AG04450 (cell line): ENCODE data around the gene CHST11. TPM values are rescaled to one million over a fixed set of nuclear protein-coding genes. Genes with fewer than 3 reads are reported as not detected.

Source experiments
- CTCF ChIA-PET: fragments of 300-600, 350-600 bp; formaldehyde crosslinking; extraction: SDS; loops from one replicate; lab custom pipeline; 2022; ENCODE audit warnings: antibody characterized with exemption, inconsistent platforms; lab: Charles Lee
- POLR2A ChIA-PET: fragments of 350-600 bp; formaldehyde crosslinking; extraction: SDS; loops from one replicate; lab custom pipeline; 2021; ENCODE audit warnings: antibody characterized with exemption, inconsistent platforms; lab: Yijun Ruan, JAX
- DNase-seq: peaks from one replicate; pipeline ENCODE4 v3.0.0-alpha.2; 2011; ENCODE audit warnings: low read depth, low spot score
- H3K27ac ChIP-seq: one replicate; pipeline ENCODE4 v1.5.1; 2012; ENCODE audit warnings: low read depth, low read length, control low read depth
- H3K27me3 ChIP-seq: one replicate; pipeline ENCODE4 v1.6.0; 2012; ENCODE audit warnings: low read length; ENCODE audit not compliant: control insufficient read depth, insufficient read depth
- H3K4me3 ChIP-seq: 2 replicates; pipeline ENCODE4 v1.5.1; 2011; ENCODE audit warnings: mild to moderate bottlenecking, low read depth, low read length, control low read depth
- H3K9me3 ChIP-seq: 2 replicates; pipeline ENCODE4 v1.5.1; 2012; ENCODE audit warnings: low read length; ENCODE audit not compliant: control insufficient read depth, insufficient read depth
- polyA plus RNA-seq: library from polyadenylated mRNA; depleted of rRNA; stranded (reverse); fragments of >200 nt; gene quantifications from 2 replicates; pipeline ENCODE4 v1.2.3, GENCODE V29; 2011
- TF ChIP-seq, protein P1 (sequence below): IDR thresholded peaks from 2 replicates; pipeline ENCODE4 v1.5.1; 2011; ENCODE audit warnings: low read depth, low read length, control low read depth, inconsistent platforms

Gene CHST11
- polyA plus RNA-seq, 1 experiment: 2.7 TPM

DNA sequence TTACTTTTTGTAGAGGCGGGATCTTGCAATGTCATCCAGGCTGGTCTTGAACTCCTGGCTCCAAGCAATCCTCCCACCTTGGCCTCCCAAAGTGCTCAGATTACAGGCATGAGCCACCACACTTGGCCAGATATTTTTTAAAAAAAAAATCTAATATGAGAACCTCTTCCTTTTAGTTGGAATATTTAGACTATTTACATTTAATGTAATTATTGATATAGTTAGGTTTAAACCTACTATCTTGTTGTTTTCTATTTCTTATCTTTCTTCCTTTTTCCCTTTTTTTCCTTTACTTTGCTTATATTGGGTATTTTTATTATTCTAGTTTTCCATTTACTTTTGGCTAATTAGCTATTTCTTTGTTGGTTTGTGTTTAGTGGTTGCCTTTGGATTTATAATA is 315.6 kb downstream of the CHST11 start:
- H3K27me3 ChIP-seq: peaks cover 19% of the 10 kb centered on the region
- CTCF ChIA-PET: interaction anchor here (1.3 kb wide), 1 partner anchor 18 kb away, joined by 6 read pairs; no protein-coding TSS in a partner anchor
- peaks cover 3% of the 10 kb centered on the region for H3K9me3 ChIP-seq
- H3K4me3 ChIP-seq: no peak overlapping the region
- TF ChIP-seq, protein P1, sequence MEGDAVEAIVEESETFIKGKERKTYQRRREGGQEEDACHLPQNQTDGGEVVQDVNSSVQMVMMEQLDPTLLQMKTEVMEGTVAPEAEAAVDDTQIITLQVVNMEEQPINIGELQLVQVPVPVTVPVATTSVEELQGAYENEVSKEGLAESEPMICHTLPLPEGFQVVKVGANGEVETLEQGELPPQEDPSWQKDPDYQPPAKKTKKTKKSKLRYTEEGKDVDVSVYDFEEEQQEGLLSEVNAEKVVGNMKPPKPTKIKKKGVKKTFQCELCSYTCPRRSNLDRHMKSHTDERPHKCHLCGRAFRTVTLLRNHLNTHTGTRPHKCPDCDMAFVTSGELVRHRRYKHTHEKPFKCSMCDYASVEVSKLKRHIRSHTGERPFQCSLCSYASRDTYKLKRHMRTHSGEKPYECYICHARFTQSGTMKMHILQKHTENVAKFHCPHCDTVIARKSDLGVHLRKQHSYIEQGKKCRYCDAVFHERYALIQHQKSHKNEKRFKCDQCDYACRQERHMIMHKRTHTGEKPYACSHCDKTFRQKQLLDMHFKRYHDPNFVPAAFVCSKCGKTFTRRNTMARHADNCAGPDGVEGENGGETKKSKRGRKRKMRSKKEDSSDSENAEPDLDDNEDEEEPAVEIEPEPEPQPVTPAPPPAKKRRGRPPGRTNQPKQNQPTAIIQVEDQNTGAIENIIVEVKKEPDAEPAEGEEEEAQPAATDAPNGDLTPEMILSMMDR: no peak
- POLR2A ChIA-PET: no interaction called here
- H3K27ac ChIP-seq: no peak overlapping the region
- no peak for DNase-seq

DNA sequence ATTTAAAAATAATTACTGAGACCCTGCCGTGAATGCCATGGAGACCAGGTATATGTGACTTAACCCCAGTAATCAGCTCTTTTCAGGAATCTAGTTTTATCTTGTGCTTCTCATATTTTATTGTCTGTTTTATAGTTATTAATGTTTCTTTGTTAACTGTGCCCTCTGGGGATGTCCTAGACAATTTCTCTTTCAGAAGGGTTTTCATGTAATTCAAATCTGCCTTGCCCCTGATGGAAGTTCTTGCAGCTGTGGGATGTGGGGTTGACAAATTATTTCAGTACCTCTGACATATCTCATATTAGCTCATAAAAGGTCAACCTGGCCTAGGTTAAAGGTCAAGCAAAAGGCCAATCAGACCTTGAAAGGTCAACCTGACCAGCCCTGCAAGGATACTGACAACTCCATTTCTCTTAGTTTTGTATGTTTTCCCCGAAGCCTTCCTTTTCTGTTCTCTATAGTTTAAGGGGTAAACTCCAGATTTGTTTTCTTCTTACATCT is 319.0 kb downstream of the CHST11 start:
- ChIA-PET POLR2A (no interaction called here), CTCF (interaction anchor here (1.2 kb wide), 1 partner anchor 15 kb away, joined by 6 read pairs; no protein-coding TSS in a partner anchor)
- H3K27me3 ChIP-seq: peaks cover 14% of the 10 kb centered on the region

DNA sequence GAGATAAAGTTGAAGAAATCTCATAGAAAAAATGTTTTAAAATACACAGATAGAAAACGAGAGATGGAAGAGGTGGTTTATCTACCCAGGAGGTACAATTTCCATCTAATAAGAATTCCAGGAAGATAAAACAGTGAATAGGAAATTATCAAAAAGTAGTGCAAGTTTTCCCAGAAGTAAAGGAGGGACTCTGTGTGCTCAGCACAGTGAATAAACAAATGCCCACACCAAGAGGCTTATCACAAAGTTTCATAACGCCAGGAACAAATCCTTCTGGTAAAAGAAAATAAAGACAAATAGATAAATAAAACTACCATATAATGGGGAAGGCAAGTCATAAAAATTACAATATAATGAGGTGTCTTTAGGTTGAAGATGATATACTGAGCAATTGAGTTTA is 322.4 kb downstream of the CHST11 start:
- Histone ChIP-seq H3K27ac (no peak overlapping the region), H3K9me3 (peaks cover 8% of the 10 kb centered on the region), H3K27me3 (peaks cover 11% of the 10 kb centered on the region), H3K4me3 (no peak overlapping the region)
- no peak for DNase-seq
- ChIA-PET POLR2A (no interaction called here), CTCF (no interaction called here)
- TF ChIP-seq, protein P1: no peak

More for the DNA sequence above, 319.0 kb downstream of the CHST11 start:
- DNase-seq: no peak
- H3K27ac ChIP-seq: no peak overlapping the region
- no peak overlapping the region for H3K4me3 ChIP-seq
- peaks cover 10% of the 10 kb centered on the region for H3K9me3 ChIP-seq
- TF ChIP-seq, protein P1: no peak

DNA sequence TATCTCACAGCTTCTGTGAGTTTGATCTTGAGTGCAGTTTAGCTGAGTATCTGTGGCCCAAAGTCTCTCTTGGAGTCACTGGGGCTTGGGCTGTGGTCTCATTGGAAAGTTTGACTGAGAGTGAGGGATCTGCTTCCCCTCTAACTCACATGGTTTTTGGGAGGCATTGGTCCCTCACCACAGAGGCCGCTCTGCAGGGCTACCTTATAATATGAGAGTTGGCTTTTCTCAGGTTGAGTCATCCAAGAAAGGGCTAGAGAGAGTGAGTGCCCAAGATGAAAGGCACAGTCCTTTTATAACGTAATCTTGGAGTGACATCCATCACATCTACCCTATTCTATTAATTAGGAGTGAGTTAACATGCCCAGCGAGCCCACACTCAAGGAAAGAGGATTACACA is 325.5 kb downstream of the CHST11 start:
- H3K27me3 ChIP-seq: peaks cover 22% of the 10 kb centered on the region
- H3K27ac ChIP-seq: no peak overlapping the region
- H3K4me3 ChIP-seq: no peak overlapping the region
- ChIA-PET CTCF (interaction anchor here (2.7 kb wide), 1 partner anchor 8 kb away, joined by 16 read pairs; no protein-coding TSS in a partner anchor), POLR2A (no interaction called here)
- H3K9me3 ChIP-seq: peaks cover 8% of the 10 kb centered on the region
- DNase-seq: no peak
- TF ChIP-seq, protein P1: no peak

DNA sequence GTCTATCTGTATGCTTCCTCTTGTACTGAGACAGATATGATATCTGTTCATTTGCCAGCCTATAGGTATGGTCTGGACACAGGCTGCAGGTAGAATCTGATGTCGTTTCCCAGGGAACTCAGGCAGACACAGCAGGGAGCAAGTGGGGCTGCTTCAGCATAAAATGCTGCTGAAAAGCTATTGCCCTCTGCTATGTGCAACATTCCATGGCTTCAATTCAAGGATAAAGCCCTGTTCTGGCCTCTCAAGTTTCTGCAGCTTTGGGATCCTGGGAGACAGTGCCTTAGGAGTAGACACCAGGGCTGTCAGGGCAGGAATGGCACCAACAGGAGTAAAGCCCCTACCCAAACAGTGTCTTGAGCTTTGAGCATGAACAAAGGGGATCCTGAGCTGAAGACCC is 327.8 kb downstream of the CHST11 start:
- no peak for DNase-seq
- ChIA-PET CTCF (no interaction called here), POLR2A (no interaction called here)
- Histone ChIP-seq H3K9me3 (peaks cover 8% of the 10 kb centered on the region), H3K4me3 (no peak overlapping the region), H3K27me3 (peaks cover 22% of the 10 kb centered on the region), H3K27ac (no peak overlapping the region)
- TF ChIP-seq, protein P1: no peak
